OCI-LY7 (cell line): ENCODE data around the gene CES4A. TPM values are rescaled to one million over a fixed set of nuclear protein-coding genes. Genes with fewer than 3 reads are reported as not detected.

ENCODE experiments used
- BruUV-seq: library from RNA; stranded (reverse); fragments of 400-500 nt; replicated peaks from 2 replicates; lab custom pipeline; 2021; lab: Mats Ljungman, UMichigan
- CTCF ChIA-PET: fragments of 300-600 bp; sonication (Branson Sonifier 250); formaldehyde crosslinking; loops from one replicate; lab custom pipeline; 2022; ENCODE audit warnings: antibody characterized with exemption; ENCODE audit not compliant: unreplicated experiment; lab: Charles Lee
- POLR2A ChIA-PET: fragments of 300-600 bp; sonication (Branson Sonifier 250); formaldehyde crosslinking; loops from one replicate; lab custom pipeline; 2022; ENCODE audit warnings: antibody characterized with exemption; lab: Charles Lee
- DNase-seq: peaks from one replicate; pipeline ENCODE4 v3.0.0-alpha.2; 2015; ENCODE audit warnings: low spot score
- H2AFZ ChIP-seq: fragments of 200-600 bp; sonication (generic), shearing (Covaris generic); 2 replicates; pipeline ENCODE4 v1.6.1; 2014; ENCODE audit warnings: mild to moderate bottlenecking, antibody characterized with exemption, low read length, moderate library complexity
- H3K27ac ChIP-seq: fragments of 200-600 bp; sonication (generic); 2 replicates; pipeline ENCODE4 v1.5.1; 2014; ENCODE audit warnings: mixed run types, low read depth, mild to moderate bottlenecking, moderate library complexity, low read length, inconsistent platforms; ENCODE audit not compliant: poor library complexity, severe bottlenecking
- H3K36me3 ChIP-seq: fragments of 200-600 bp; sonication (generic); 2 replicates; pipeline ENCODE4 v1.6.1; 2014; ENCODE audit warnings: mild to moderate bottlenecking, antibody characterized with exemption, low read length, moderate library complexity, mixed read lengths; ENCODE audit not compliant: insufficient read depth
- H3K4me1 ChIP-seq: fragments of 200-600 bp; sonication (generic); 2 replicates; pipeline ENCODE4 v1.5.1; 2014; ENCODE audit warnings: mild to moderate bottlenecking, low read length; ENCODE audit not compliant: insufficient read depth, poor library complexity, severe bottlenecking
- H3K4me2 ChIP-seq: fragments of 200-600 bp; sonication (generic); 2 replicates; pipeline ENCODE4 v1.6.1; 2014; ENCODE audit warnings: mild to moderate bottlenecking, low read length
- H3K4me3 ChIP-seq: fragments of 200-600 bp; sonication (generic); 2 replicates; pipeline ENCODE4 v1.5.1; 2014; ENCODE audit warnings: mild to moderate bottlenecking, low read depth, low read length; ENCODE audit not compliant: poor library complexity, severe bottlenecking
- H3K79me2 ChIP-seq: fragments of 200-600 bp; sonication (generic); 2 replicates; pipeline ENCODE4 v1.6.1; 2016; ENCODE audit warnings: low read depth, mild to moderate bottlenecking, low read length, moderate library complexity, mixed read lengths; ENCODE audit not compliant: insufficient read depth
- H3K9me2 ChIP-seq: fragments of 200-600 bp; sonication (generic); 2 replicates; pipeline ENCODE4 v1.6.1; 2016; ENCODE audit warnings: mild to moderate bottlenecking, low read length, mixed read lengths; ENCODE audit not compliant: insufficient read depth
- H3K9me3 ChIP-seq: fragments of 200-600 bp; sonication (generic); 2 replicates; pipeline ENCODE4 v1.6.1; 2014; ENCODE audit warnings: mild to moderate bottlenecking, mixed run types, low read length, mixed read lengths
- H4K20me1 ChIP-seq: fragments of 200-600 bp; sonication (generic); 2 replicates; pipeline ENCODE4 v1.6.1; 2014; ENCODE audit warnings: mild to moderate bottlenecking, antibody characterized with exemption, low read length, moderate library complexity, mixed read lengths; ENCODE audit not compliant: insufficient read depth
- EZH2phosphoT487 ChIP-seq: fragments of 200-600 bp; sonication (generic); IDR thresholded peaks from 2 replicates; pipeline ENCODE4 v1.6.1; 2018; ENCODE audit warnings: low read depth, borderline replicate concordance, mild to moderate bottlenecking, mixed run types, antibody characterized with exemption, low read length, moderate library complexity, mixed read lengths
- intact Hi-C: fragments of 100-400 bp; cut with micrococcal nuclease; formaldehyde crosslinking; loops from one replicate; pipeline ENCODE4 v1.10.0; 2022; ENCODE audit not compliant: unreplicated experiment
- total RNA-seq, 2 experiments: library from RNA; depleted of rRNA in 1 of 2; stranded (reverse); fragments of >200 nt in 1 of 2; shearing (Covaris generic) in 1 of 2; gene quantifications; 2 replicates each; pipeline ENCODE4 v1.2.3, GENCODE V29; 2014 to 2022
- TF ChIP-seq, protein P1 (sequence below): fragments of 200-600 bp; sonication (generic); conservative IDR thresholded peaks from 2 replicates; pipeline ENCODE4 v1.5.1; 2014; ENCODE audit warnings: mild to moderate bottlenecking, antibody characterized with exemption, low read length, moderate library complexity, mixed read lengths

Gene CES4A
- total RNA-seq, 2 experiments from 2014 or later = 0.38 to 0.47 TPM

DNA sequence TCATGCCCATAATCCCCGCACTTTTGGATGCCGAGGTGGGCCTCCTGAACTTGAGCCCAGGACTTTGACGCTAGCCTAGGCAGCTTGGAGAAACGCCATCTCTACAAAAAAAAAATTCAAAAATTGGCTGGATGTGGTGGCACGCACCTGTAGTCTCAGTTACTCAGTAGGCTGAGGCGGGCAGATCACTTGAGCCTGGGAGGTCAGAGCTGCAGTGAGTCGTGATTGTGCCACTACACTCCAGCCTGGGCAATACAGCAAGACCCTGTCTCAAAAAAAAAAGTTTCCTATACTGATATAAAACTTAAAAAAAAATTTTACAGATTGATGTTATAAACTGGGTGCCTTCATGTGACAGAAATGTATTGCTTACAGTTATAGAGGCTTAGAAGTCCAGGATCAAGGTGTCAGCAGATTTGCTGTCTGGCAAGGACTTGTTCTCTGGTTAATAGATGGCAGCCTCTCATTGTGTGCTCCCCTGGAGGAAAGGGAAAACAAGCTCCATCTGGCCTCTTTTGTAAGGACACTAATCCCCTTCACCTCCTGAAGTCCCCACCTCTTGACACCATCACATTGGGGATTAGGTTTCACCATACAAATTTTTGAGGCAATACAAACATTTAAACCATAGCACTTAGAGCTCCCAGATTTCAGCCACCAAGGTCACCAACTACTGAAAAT is 35.8 kb upstream of the CES4A start:
- CTCF ChIA-PET = interaction anchor here (0.5 kb wide), 1 partner anchor 60 kb away, joined by 8 read pairs; no protein-coding TSS in a partner anchor
- H3K9me3 ChIP-seq = no peaks in the 10 kb centered on the region

DNA sequence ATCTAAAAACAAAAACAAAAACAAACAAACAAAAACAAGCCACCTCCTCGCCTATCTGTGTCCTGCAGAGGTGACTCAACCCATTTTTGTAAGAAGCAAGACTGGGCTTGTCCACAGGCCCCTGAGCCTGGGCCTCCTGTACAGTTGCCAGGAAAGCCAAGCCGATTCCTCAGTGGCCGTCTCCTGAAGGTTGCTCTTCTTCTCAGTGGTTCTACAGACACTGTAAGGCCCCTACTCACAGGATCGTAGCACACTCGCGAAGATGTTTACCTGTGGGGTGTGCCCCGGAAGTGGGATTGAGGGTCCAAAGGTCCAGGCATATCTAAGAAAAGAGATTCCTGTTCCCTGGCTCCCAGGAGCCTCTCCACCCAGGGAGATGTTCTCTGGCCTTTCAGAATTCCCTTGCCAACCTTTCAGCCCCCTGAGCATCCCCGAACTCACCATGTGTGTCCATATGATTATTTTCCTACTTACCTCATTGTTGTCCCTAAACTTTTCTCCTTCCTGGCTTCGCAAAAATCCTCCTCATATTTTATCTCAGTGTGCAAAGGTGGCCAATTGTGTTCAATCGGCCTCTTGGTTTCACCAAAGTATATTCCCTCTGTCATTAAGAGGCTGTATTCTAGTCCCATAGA is 34.8 kb upstream of the CES4A start:
- intact Hi-C loops = loop anchor here (1.0 to 5.0 kb wide), 3 partner anchors 56 to 230 kb away; partner anchors contain the start of gene MATCAP1
- Histone ChIP-seq H3K79me2 (no peaks in the 10 kb centered on the region), H3K9me2 (no peaks in the 10 kb centered on the region), H3K4me2 (no peak overlapping the region), H3K4me3 (no peak overlapping the region), H3K36me3 (no peaks in the 10 kb centered on the region), H3K4me1 (no peaks in the 10 kb centered on the region), H3K27ac (no peak overlapping the region), H2AFZ (no peak overlapping the region), H4K20me1 (no peaks in the 10 kb centered on the region), H3K9me3 (no peaks in the 10 kb centered on the region)
- no peak for TF ChIP-seq EZH2phosphoT487
- TF ChIP-seq, protein P1, sequence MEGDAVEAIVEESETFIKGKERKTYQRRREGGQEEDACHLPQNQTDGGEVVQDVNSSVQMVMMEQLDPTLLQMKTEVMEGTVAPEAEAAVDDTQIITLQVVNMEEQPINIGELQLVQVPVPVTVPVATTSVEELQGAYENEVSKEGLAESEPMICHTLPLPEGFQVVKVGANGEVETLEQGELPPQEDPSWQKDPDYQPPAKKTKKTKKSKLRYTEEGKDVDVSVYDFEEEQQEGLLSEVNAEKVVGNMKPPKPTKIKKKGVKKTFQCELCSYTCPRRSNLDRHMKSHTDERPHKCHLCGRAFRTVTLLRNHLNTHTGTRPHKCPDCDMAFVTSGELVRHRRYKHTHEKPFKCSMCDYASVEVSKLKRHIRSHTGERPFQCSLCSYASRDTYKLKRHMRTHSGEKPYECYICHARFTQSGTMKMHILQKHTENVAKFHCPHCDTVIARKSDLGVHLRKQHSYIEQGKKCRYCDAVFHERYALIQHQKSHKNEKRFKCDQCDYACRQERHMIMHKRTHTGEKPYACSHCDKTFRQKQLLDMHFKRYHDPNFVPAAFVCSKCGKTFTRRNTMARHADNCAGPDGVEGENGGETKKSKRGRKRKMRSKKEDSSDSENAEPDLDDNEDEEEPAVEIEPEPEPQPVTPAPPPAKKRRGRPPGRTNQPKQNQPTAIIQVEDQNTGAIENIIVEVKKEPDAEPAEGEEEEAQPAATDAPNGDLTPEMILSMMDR = no peak
- CTCF ChIA-PET = no interaction called here
- no peak for DNase-seq
- no TSS peak for BruUV-seq
- POLR2A ChIA-PET = interaction anchor here (0.9 kb wide), 1 partner anchor 221 kb away, joined by 4 read pairs; no protein-coding TSS in a partner anchor

More for the DNA sequence above, 35.8 kb upstream of the CES4A start:
- no peaks in the 10 kb centered on the region for H3K9me2 ChIP-seq
- TF ChIP-seq, protein P1 = no peak
- no peak for TF ChIP-seq EZH2phosphoT487
- no peaks in the 10 kb centered on the region for H3K36me3 ChIP-seq
- intact Hi-C loops = loop anchor here (5.0 kb wide), 1 partner anchor 55 kb away; no protein-coding TSS in a partner anchor
- H4K20me1 ChIP-seq = no peaks in the 10 kb centered on the region
- peaks cover 2% of the 10 kb centered on the region for H3K4me1 ChIP-seq
- H3K4me3 ChIP-seq = no peak overlapping the region
- no peak for DNase-seq
- H3K27ac ChIP-seq = no peak overlapping the region
- H3K4me2 ChIP-seq = no peak overlapping the region
- no peak overlapping the region for H2AFZ ChIP-seq
- no TSS peak for BruUV-seq
- POLR2A ChIA-PET = interaction anchor here (0.6 to 0.9 kb wide), 2 partner anchors 222 to 288 kb away, joined by 3 to 4 read pairs; no protein-coding TSS in a partner anchor
- H3K79me2 ChIP-seq = no peaks in the 10 kb centered on the region
